ENCODE measurements around the gene ANTKMT.

The ANTKMT gene, protein sequence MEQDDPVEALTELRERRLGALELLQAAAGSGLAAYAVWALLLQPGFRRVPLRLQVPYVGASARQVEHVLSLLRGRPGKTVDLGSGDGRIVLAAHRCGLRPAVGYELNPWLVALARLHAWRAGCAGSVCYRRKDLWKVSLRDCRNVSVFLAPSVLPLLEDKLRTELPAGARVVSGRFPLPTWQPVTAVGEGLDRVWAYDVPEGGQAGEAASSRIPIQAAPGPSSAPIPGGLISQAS

DNA sequence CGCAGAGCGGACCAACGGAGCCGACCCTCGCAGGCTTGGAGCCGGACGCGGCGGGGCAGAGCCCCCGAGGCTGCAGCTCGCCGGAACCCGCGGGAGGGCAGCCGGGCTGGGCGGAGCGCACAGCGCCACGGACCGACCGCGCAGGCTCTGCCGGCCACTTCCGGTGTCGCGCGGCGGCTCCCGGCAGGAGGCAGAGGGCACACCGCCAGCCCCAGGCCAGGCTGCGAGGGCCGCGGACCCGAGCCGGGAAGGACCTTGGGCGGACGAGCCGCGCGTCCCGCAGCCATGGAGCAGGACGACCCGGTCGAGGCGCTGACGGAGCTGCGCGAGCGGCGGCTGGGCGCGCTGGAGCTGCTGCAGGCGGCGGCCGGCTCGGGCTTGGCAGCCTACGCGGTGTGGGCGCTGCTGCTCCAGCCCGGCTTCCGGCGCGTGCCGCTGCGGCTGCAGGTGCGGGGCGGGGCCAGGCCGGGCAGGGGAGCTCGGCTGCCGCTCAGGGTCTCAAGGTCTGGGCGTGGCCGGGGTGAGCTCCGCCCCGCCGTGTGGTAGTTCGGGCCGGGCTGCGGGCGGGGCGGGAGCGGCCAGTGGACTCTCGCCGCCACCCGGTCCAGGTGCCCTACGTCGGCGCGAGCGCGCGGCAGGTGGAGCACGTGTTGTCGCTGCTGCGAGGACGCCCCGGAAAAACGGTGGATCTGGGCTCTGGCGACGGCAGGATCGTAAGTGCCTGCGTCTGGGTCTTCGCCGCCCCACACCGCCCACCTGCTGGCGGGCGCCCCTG is at the start of gene ANTKMT:
TSS of gene ANTKMT (plus strand) at position 157 of the 775 bp plus-strand sequence. CDS start at position 286, 129 bp downstream.
- H3K9me3 ChIP-seq (ENCODE audit: control insufficient read depth in 2 of 2, low read length in 2 of 2) = no peaks in the 10 kb centered on the region
- H3K9ac ChIP-seq (ENCODE audit: low read length in 2 of 2) = peak within 1 kb of the TSS; percentile 72 to 73
- peak within 1 kb of the TSS; percentile 75 to 84 for H3K4me3 ChIP-seq (ENCODE audit: low read length in 2 of 2)
- H3K27ac ChIP-seq (ENCODE audit: low read length) = peak within 1 kb of the TSS; percentile 82
- peaks cover 50% of the 10 kb centered on the region for H3K4me1 ChIP-seq (ENCODE audit: control insufficient read depth, insufficient read depth, low read length)
- peaks cover 8 to 20% of the 10 kb centered on the region in 2 donors for H3K27me3 ChIP-seq (ENCODE audit: control insufficient read depth in 1 of 2, insufficient read depth in 2 of 2, low read length in 2 of 2)
- no peaks in the 10 kb centered on the region for H3K36me3 ChIP-seq (ENCODE audit: control insufficient read depth in 2 of 2, insufficient read depth in 2 of 2, low read length in 2 of 2)

DNA sequence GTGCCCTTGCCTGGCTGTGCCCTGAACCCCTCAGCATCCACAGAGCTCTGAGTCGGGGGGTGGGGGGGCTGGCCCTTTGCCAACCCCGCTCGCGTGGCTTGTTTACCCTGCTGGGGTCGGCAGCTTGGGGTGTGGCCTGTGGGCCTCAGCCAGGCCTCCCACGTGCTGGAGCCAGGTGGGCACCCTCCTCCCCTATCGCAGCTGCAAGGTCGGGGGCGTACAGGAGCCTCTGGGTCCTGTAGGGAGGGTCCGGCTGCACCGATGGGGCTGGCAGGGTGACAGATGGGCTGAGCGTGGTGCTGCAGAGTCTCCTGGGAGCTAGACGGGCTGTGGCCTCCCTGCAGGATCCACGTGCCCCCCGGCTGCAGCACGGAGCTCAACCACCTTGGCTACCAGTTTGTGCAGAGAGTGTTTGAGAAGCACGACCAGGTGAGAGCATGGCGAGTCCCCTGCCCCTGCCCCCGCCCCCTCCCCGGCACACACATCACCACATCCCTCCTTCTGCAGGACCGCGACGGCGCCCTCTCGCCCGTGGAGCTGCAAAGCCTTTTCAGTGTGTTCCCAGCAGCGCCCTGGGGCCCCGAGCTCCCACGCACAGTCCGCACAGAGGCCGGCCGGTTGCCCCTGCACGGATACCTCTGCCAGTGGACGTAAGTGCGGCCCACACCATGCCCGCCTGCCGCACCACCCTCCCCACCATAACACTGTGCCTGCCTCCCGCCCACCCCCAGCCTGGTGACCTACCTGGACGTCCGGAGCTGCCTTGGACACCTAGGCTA is 49.4 kb upstream of the ANTKMT start:
- no peak overlapping the region for H3K9ac ChIP-seq (ENCODE audit: low read length in 2 of 2)
- H3K9me3 ChIP-seq (ENCODE audit: control insufficient read depth in 2 of 2, low read length in 2 of 2) = no peaks in the 10 kb centered on the region
- H3K4me1 ChIP-seq (ENCODE audit: control insufficient read depth, insufficient read depth, low read length) = peaks cover 37% of the 10 kb centered on the region
- peaks cover 0 to 4% of the 10 kb centered on the region in 2 donors for H3K27me3 ChIP-seq (ENCODE audit: control insufficient read depth in 1 of 2, insufficient read depth in 2 of 2, low read length in 2 of 2)
- H3K4me3 ChIP-seq (ENCODE audit: low read length in 2 of 2) = no peak overlapping the region
- no peak overlapping the region for H3K27ac ChIP-seq (ENCODE audit: low read length)
- H3K36me3 ChIP-seq (ENCODE audit: control insufficient read depth in 2 of 2, insufficient read depth in 2 of 2, low read length in 2 of 2) = peaks cover 13 to 20% of the 10 kb centered on the region in 2 donors

DNA sequence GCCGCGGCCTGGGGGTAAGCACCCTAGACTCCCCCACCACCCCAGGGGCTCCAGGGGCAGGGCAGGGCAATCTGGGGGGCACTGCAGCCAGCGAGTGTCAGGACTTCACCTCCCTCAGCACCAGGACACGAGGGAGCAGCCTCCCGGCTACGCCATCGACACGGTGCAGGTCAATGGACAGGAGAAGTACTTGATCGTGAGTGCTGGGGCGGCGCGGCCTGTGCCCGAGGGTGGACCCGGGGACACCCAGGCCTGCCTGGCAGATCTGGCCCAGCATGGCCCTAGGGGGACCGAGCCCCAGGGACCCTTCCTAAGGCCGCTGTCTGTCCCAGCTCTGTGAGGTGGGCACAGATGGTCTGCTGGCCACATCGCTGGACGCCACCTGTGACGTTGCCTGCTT is 48.6 kb upstream of the ANTKMT start:
- Histone ChIP-seq H3K36me3 (ENCODE audit: control insufficient read depth in 2 of 2, insufficient read depth in 2 of 2, low read length in 2 of 2) (peaks cover 13 to 20% of the 10 kb centered on the region in 2 donors), H3K9ac (ENCODE audit: low read length in 2 of 2) (no peak overlapping the region), H3K4me1 (ENCODE audit: control insufficient read depth, insufficient read depth, low read length) (peaks cover 32% of the 10 kb centered on the region), H3K4me3 (ENCODE audit: low read length in 2 of 2) (no peak overlapping the region), H3K27ac (ENCODE audit: low read length) (no peak overlapping the region), H3K9me3 (ENCODE audit: control insufficient read depth in 2 of 2, low read length in 2 of 2) (no peaks in the 10 kb centered on the region), H3K27me3 (ENCODE audit: control insufficient read depth in 1 of 2, insufficient read depth in 2 of 2, low read length in 2 of 2) (peaks cover 0 to 4% of the 10 kb centered on the region in 2 donors)

DNA sequence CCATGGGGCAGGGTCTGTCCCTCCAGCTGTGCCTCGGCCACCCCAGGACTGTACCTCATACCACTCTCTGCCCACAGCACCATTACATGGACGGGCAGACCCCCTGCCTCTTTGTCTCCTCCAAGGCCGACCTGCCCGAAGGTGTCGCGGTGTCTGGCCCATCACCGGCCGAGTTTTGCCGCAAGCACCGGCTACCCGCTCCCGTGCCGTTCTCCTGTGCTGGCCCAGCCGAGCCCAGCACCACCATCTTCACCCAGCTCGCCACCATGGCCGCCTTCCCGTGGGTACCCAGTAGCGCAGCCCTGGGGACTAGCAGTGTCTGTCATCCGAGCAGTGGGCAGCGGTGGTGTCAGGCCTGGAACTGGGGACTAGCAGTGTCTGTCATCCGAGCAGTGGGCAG is 48.1 kb upstream of the ANTKMT start:
- no peak overlapping the region for H3K27ac ChIP-seq (ENCODE audit: low read length)
- peaks cover 13 to 20% of the 10 kb centered on the region in 2 donors for H3K36me3 ChIP-seq (ENCODE audit: control insufficient read depth in 2 of 2, insufficient read depth in 2 of 2, low read length in 2 of 2)
- H3K9me3 ChIP-seq (ENCODE audit: control insufficient read depth in 2 of 2, low read length in 2 of 2) = no peaks in the 10 kb centered on the region
- peaks cover 0 to 4% of the 10 kb centered on the region in 2 donors for H3K27me3 ChIP-seq (ENCODE audit: control insufficient read depth in 1 of 2, insufficient read depth in 2 of 2, low read length in 2 of 2)
- H3K9ac ChIP-seq (ENCODE audit: low read length in 2 of 2) = no peak overlapping the region
- H3K4me3 ChIP-seq (ENCODE audit: low read length in 2 of 2) = no peak overlapping the region
- H3K4me1 ChIP-seq (ENCODE audit: control insufficient read depth, insufficient read depth, low read length) = peaks cover 27% of the 10 kb centered on the region

DNA sequence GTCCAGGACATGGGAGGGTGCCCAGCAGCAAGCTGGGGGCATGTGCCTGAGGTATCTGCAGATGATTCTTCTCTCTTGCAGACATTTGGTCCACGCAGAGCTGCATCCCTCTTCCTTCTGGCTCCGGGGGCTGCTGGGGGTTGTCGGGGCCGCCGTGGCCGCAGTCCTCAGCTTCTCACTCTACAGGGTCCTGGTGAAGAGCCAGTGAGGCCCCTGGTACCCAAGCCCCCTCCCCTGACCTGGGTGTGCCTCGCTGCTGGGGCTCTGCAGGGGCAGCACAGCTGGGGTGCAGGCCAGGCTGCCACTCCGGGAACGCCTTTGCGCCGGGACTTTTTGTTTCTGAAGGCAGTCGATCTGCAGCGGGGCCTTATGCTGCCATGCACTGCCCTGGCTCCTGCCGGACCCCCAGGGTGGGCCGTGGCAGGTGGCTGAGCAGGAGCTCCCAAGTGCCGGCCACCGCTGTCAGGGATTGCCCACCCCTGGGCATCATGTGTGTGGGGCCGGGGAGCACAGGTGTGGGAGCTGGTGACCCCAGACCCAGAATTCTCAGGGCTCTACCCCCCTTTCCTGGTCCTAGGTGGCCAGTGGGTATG is 47.5 kb upstream of the ANTKMT start:
- H3K4me1 ChIP-seq (ENCODE audit: control insufficient read depth, insufficient read depth, low read length) = peaks cover 27% of the 10 kb centered on the region
- H3K36me3 ChIP-seq (ENCODE audit: control insufficient read depth in 2 of 2, insufficient read depth in 2 of 2, low read length in 2 of 2) = peaks cover 13 to 20% of the 10 kb centered on the region in 2 donors
- H3K4me3 ChIP-seq (ENCODE audit: low read length in 2 of 2) = no peak overlapping the region
- H3K27me3 ChIP-seq (ENCODE audit: control insufficient read depth in 1 of 2, insufficient read depth in 2 of 2, low read length in 2 of 2) = peaks cover 0 to 4% of the 10 kb centered on the region in 2 donors
- H3K9ac ChIP-seq (ENCODE audit: low read length in 2 of 2) = no peak overlapping the region
- H3K27ac ChIP-seq (ENCODE audit: low read length) = no peak overlapping the region
- no peaks in the 10 kb centered on the region for H3K9me3 ChIP-seq (ENCODE audit: control insufficient read depth in 2 of 2, low read length in 2 of 2)

DNA sequence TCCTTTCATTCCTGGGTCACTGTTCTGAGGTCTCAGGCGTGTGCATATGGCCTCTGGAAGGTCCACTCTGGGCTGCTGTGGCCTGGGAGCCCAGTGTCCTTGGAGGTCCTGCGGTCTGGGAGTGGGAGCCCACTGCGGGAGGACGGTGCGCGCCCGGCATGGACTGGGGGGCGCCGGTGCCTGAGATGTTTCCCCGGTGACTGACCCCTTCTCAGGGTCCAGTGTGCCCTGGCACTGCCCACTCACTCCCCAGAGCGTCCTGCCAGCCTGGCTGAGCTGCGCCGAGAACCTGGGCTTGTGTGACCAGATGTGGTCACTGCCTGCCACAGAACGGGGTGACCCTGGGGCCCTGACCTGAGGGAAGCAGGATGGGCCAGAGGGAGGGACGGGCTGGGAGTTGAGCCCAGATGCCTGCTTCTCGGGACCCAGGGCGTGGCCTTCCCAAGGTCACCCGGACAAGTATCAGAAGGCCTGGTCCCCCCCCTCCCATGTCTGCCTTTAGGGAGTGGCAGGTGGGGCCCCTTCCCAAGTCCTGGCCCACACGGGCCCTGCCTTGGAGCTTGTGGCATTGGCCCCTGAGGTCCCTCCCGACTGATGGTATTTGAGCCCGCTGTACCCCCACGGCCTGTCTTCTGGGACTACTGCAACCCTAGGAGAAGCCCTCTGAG is 46.6 kb upstream of the ANTKMT start:
- no peak overlapping the region for H3K27ac ChIP-seq (ENCODE audit: low read length)

DNA sequence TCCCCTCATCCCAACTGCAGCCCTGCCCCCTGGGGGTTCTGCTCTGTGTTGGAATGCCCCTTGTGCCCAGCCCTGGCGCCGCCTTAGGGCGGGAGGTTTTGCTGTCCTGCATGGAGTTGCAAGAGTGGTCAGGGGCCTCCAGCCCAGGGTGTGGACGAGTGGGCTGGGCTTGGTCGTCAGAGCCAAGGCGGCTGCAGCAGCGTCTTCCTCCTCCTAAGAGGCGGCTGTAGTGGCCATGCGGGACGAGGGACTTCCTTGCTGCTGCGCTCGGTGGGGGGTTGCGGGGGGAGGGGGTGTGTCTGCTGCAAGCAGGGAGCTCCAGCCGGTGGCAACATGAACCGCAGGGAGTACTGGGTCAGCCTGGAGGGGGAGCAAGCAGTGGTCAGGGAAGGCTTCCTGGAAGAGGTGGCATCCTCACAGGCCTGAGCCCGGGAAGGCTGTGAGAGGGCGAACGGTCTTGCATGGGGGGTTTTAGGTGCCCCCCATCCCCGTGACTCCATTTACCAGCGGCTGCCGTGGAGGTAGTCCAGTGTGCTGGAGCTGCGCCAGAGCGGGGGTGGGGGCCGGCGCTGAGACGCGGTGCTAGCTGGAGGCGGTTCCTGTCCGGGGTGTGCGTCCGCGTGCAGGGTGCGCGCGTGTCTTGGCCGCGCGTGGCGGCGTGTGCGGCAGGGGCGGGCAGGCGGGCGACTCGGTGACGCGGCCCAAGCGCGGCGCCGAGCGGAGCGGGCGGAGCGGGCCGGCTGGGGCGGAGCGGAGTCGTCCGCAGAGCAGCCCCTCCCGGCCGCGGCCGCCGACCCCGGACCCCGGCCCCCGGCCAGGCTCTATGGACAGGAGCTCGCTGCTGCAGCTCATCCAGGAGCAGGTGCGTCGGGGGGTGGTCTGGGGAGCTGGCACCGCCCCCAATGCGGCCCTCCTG is 45.7 kb upstream of the ANTKMT start, which contains the start of gene RHBDL1:
TSS of gene RHBDL1 (plus strand) at position 704 of the 916 bp plus-strand sequence. CDS start at position 824, 120 bp downstream.
- peaks cover 11 to 13% of the 10 kb centered on the region in 2 donors for H3K36me3 ChIP-seq (ENCODE audit: control insufficient read depth in 2 of 2, insufficient read depth in 2 of 2, low read length in 2 of 2)
- H3K9me3 ChIP-seq (ENCODE audit: control insufficient read depth in 2 of 2, low read length in 2 of 2) = no peaks in the 10 kb centered on the region
- H3K27ac ChIP-seq (ENCODE audit: low read length) = no peak within 1 kb of the TSS
- peak within 1 kb of the TSS in 1 of 2 donors; percentile 38 for H3K9ac ChIP-seq (ENCODE audit: low read length in 2 of 2)
- peaks cover 0 to 4% of the 10 kb centered on the region in 2 donors for H3K27me3 ChIP-seq (ENCODE audit: control insufficient read depth in 1 of 2, insufficient read depth in 2 of 2, low read length in 2 of 2)
- H3K4me1 ChIP-seq (ENCODE audit: control insufficient read depth, insufficient read depth, low read length) = peaks cover 23% of the 10 kb centered on the region
- peak within 1 kb of the TSS in 1 of 2 donors; percentile 68 for H3K4me3 ChIP-seq (ENCODE audit: low read length in 2 of 2)

More for the DNA sequence above, 46.6 kb upstream of the ANTKMT start:
- H3K36me3 ChIP-seq (ENCODE audit: control insufficient read depth in 2 of 2, insufficient read depth in 2 of 2, low read length in 2 of 2) = peaks cover 13 to 20% of the 10 kb centered on the region in 2 donors
- no peak overlapping the region for H3K9ac ChIP-seq (ENCODE audit: low read length in 2 of 2)
- peaks cover 22% of the 10 kb centered on the region for H3K4me1 ChIP-seq (ENCODE audit: control insufficient read depth, insufficient read depth, low read length)
- H3K27me3 ChIP-seq (ENCODE audit: control insufficient read depth in 1 of 2, insufficient read depth in 2 of 2, low read length in 2 of 2) = peaks cover 0 to 4% of the 10 kb centered on the region in 2 donors
- H3K9me3 ChIP-seq (ENCODE audit: control insufficient read depth in 2 of 2, low read length in 2 of 2) = no peaks in the 10 kb centered on the region
- H3K4me3 ChIP-seq (ENCODE audit: low read length in 2 of 2) = no peak overlapping the region

DNA sequence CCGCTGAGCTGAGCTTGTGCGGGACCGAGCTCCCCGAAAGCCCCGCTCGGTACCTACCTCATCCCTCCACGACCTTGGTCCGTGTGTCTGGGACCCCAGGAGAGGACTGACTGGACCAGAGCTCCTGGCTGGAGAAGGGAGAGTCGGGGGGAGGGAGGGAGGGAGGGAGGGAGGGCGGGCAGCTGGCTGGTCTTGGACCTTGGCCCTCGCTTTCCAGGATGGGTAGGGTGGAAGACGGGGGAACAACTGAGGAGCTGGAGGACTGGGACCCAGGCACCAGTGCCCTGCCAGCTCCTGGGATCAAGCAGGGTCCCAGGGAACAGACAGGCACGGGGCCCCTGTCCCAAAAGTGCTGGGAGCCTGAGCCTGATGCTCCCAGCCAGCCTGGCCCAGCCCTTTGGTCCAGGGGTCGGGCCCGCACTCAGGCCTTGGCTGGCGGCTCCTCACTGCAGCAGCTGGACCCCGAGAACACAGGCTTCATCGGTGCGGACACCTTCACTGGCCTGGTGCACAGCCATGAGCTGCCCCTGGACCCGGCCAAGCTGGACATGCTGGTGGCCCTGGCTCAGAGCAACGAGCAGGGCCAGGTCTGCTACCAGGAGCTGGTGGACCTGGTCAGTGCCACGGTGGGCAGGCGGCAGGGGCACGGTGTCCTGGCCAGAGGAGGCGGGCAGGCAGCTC is 44.9 kb upstream of the ANTKMT start:
- Histone ChIP-seq H3K27ac (ENCODE audit: low read length) (no peak overlapping the region), H3K4me3 (ENCODE audit: low read length in 2 of 2) (peak overlapping the region in 1 of 2 donors; percentile 68), H3K9ac (ENCODE audit: low read length in 2 of 2) (no peak overlapping the region)

DNA sequence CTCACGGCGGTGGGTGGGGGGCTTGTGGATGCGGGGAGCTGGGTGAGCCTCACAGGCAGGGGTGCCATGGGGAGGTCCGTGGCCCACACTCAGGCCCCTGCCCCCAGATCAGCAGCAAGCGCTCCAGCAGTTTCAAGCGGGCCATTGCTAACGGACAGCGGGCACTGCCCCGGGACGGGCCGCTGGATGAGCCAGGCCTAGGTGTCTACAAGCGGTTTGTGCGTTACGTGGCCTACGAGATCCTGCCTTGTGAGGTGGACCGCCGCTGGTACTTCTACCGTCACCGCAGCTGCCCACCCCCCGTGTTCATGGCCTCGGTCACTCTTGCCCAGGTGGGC is 44.4 kb upstream of the ANTKMT start:
- Histone ChIP-seq H3K27me3 (ENCODE audit: control insufficient read depth in 1 of 2, insufficient read depth in 2 of 2, low read length in 2 of 2) (peaks cover 0 to 4% of the 10 kb centered on the region in 2 donors), H3K9me3 (ENCODE audit: control insufficient read depth in 2 of 2, low read length in 2 of 2) (no peaks in the 10 kb centered on the region), H3K4me1 (ENCODE audit: control insufficient read depth, insufficient read depth, low read length) (peaks cover 32% of the 10 kb centered on the region), H3K4me3 (ENCODE audit: low read length in 2 of 2) (no peak overlapping the region), H3K27ac (ENCODE audit: low read length) (no peak overlapping the region), H3K36me3 (ENCODE audit: control insufficient read depth in 2 of 2, insufficient read depth in 2 of 2, low read length in 2 of 2) (peaks cover 9 to 10% of the 10 kb centered on the region in 2 donors), H3K9ac (ENCODE audit: low read length in 2 of 2) (no peak overlapping the region)

More for the DNA sequence above, 44.9 kb upstream of the ANTKMT start:
- no peaks in the 10 kb centered on the region for H3K9me3 ChIP-seq (ENCODE audit: control insufficient read depth in 2 of 2, low read length in 2 of 2)
- peaks cover 9 to 12% of the 10 kb centered on the region in 2 donors for H3K36me3 ChIP-seq (ENCODE audit: control insufficient read depth in 2 of 2, insufficient read depth in 2 of 2, low read length in 2 of 2)
- H3K27me3 ChIP-seq (ENCODE audit: control insufficient read depth in 1 of 2, insufficient read depth in 2 of 2, low read length in 2 of 2) = peaks cover 0 to 4% of the 10 kb centered on the region in 2 donors
- peaks cover 27% of the 10 kb centered on the region for H3K4me1 ChIP-seq (ENCODE audit: control insufficient read depth, insufficient read depth, low read length)

All from stomach smooth muscle (tissue), 2 donors.